ENCODE data around the gene C22orf23. TPM values are rescaled to one million over a fixed set of nuclear protein-coding genes. Genes with fewer than 3 reads are reported as not detected.

Gene C22orf23
- total RNA-seq, result 0.82 TPM
- long read RNA-seq, partial matches to known transcripts, result 0 of 6 reads
- long read RNA-seq, other reads (novel, unspliced or antisense), result 6 of 6 reads

GRCh38 chr22:37953437-37954179, at the start of gene C22orf23, which contains the start of gene POLR2F:
TSS of gene C22orf23 (minus strand) at chr22:37953601. CDS start at chr22:37953149, 452 bp downstream.
TSS of gene POLR2F (plus strand) at chr22:37953699. CDS start at chr22:37953788, 89 bp downstream.
- H3K4me1 ChIP-seq, result peaks cover 34% of the 10 kb centered on the region
- H3K27ac ChIP-seq (replicated peaks), result peak within 1 kb of the TSS; percentile 76
- peaks cover 22% of the 10 kb centered on the region for H3K36me3 ChIP-seq
- intact Hi-C loops (cut with micrococcal nuclease), result loop anchor here (10.0 kb wide), 1 partner anchor 59 kb away; no protein-coding TSS in a partner anchor
- DNase-seq, result peak; percentile 96
- TF ChIP-seq CTCF (IDR thresholded peaks at IDR 0.05; ENCODE audit: borderline replicate concordance), result peak; percentile 7
- no peaks in the 10 kb centered on the region for H3K9me3 ChIP-seq (replicated peaks)
- H3K27me3 ChIP-seq (ENCODE audit: low read depth), result no peaks in the 10 kb centered on the region
- H3K4me3 ChIP-seq, result peak within 1 kb of the TSS; percentile 92

- no peak for DNase-seq
- no peak overlapping the region for H3K4me3 ChIP-seq
These were observed 46.4 kb upstream of the C22orf23 start for GRCh38 chr22:37999640-38000272.

GRCh38 chr22:37999236-37999635, 45.8 kb upstream of the C22orf23 start:
- Histone ChIP-seq H3K4me1 (peaks cover 14% of the 10 kb centered on the region), H3K27me3 (ENCODE audit: low read depth) (no peaks in the 10 kb centered on the region), H3K36me3 (no peaks in the 10 kb centered on the region), H3K4me3 (no peak overlapping the region), H3K27ac (replicated peaks) (peak overlapping the region; percentile 23), H3K9me3 (replicated peaks) (no peaks in the 10 kb centered on the region)
- intact Hi-C loops (cut with micrococcal nuclease), result no loop called here
- TF ChIP-seq CTCF (IDR thresholded peaks at IDR 0.05; ENCODE audit: borderline replicate concordance), result no peak
- no peak for DNase-seq

More at GRCh38 chr22:37999640-38000272, 46.4 kb upstream of the C22orf23 start:
- peaks cover 14% of the 10 kb centered on the region for H3K4me1 ChIP-seq
- intact Hi-C loops (cut with micrococcal nuclease), result no loop called here
- H3K27ac ChIP-seq (replicated peaks), result no peak overlapping the region
- no peak for TF ChIP-seq CTCF (IDR thresholded peaks at IDR 0.05; ENCODE audit: borderline replicate concordance)
- no peaks in the 10 kb centered on the region for H3K36me3 ChIP-seq
- no peaks in the 10 kb centered on the region for H3K27me3 ChIP-seq (ENCODE audit: low read depth)
- no peaks in the 10 kb centered on the region for H3K9me3 ChIP-seq (replicated peaks)

- DNase-seq, result no peak
- Histone ChIP-seq H3K27ac (replicated peaks) (peak overlapping the region; percentile 23), H3K36me3 (no peaks in the 10 kb centered on the region), H3K4me3 (no peak overlapping the region), H3K4me1 (peaks cover 14% of the 10 kb centered on the region), H3K9me3 (replicated peaks) (no peaks in the 10 kb centered on the region), H3K27me3 (ENCODE audit: low read depth) (no peaks in the 10 kb centered on the region)
- intact Hi-C loops (cut with micrococcal nuclease), result no loop called here
- TF ChIP-seq CTCF (IDR thresholded peaks at IDR 0.05; ENCODE audit: borderline replicate concordance), result no peak
These were observed 45.1 kb upstream of the C22orf23 start for GRCh38 chr22:37998543-37998942.

DNA sequence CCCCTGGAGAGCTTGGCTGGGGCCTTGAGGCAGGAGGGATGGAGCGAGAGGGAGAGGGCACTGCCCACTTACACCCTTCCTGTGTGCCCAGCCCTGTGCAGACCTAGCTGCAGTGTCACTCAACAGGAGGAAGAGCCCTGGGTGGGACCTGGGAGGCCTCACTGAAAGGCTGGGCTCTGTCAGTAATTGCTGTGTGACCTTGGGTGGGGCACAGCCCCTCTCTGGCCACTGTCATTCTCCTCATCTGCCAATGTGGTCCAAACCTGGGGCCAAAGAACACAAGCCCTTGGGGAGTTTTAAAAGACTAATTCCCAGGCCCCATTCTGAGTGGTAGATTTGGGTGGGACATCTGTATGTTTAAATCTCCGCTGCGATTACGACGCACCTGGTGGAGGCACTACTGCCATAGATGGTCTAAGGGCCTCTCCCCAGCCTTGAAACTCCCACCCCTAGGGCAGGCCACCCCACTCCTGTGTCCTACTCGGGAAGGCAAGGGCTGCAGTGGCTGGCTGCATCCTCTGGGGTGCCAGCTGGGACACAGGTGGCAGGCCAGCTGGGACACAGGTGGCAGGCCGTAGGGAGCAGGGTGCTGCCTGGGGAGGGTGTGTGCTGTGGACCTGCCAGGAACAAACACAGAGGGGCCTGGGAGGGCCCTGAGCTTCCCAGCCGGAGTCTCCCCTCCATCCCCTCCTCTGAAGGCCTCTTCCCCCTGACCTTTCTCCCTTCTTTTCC, 43.3 kb upstream of the C22orf23 start:
- no peak for TF ChIP-seq CTCF (IDR thresholded peaks at IDR 0.05; ENCODE audit: borderline replicate concordance)
- H3K36me3 ChIP-seq, result no peaks in the 10 kb centered on the region
- no peak overlapping the region for H3K4me3 ChIP-seq
- intact Hi-C loops (cut with micrococcal nuclease), result no loop called here
- H3K27ac ChIP-seq (replicated peaks), result no peak overlapping the region
- H3K27me3 ChIP-seq (ENCODE audit: low read depth), result no peaks in the 10 kb centered on the region
- peaks cover 14% of the 10 kb centered on the region for H3K4me1 ChIP-seq
- H3K9me3 ChIP-seq (replicated peaks), result no peaks in the 10 kb centered on the region
- no peak for DNase-seq

Measured in left ventricle myocardium inferior (tissue), 1 donor.